GM19193 (cell line): Measurements from ENCODE around the gene VAV1.

ENCODE experiments used
- POLR2A ChIP-seq: IDR thresholded peaks from 4 replicates; pipeline ENCODE4 v1.6.1; 2011; ENCODE audit not compliant: insufficient read depth, insufficient read length; ENCODE audit errors: extremely low read depth

The VAV1 gene

DNA sequence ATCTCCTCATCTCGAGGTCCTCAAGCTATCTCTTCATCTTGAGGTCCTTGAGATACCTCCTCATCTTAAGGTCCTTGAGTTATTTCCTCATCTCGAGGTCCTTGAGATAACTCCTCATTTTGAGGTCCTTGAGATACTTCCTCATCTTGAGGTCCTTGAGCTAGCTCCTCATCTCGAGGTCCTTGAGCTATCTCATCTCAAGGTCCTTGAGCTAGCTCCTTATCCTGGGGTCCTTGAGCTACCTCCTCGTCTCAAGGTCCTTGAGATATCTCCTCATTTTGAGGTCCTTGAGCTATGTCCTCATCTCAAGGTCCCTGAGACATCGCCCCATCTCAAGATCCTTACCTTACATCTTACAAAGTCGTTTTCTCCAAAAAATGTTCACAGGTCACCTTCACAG, 18.7 kb downstream of the VAV1 start:
- TF ChIP-seq POLR2A = no peak

DNA sequence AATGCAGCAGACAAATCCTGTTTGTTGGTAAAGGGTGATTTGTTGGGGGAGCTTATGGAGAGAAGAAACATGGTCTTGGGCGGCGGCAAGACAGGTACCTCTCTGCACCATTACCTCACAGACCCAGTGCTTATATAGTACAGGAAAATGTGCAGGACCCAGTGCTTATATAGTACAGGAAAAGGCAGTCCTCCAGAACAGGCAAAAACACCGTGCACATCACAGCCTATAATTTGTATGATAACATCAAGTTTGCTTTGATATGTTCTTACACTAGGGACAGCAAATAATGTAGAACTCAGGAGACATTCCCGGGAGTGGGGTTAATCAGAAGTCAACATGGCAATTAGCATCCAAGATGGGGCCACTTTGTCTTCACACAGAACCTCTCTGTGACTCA, 20.9 kb downstream of the VAV1 start:
- TF ChIP-seq POLR2A = no peak

DNA sequence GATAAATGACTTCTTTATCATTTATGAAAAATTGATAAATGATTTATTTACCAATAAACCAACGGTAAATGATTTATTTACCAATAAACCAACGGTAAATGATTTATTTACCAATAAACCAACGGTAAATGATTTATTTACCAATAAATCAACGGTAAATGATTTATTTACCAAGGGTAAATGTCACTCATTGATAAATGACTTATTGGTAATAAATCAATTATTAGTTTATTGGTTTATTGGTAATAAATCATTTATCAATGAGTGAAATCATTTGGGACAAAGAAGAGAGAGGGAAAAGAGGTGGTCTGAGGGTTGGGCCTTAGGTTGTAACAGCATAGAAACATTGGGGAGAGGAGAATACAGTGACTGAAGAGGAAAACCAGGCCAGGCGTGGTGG, 21.5 kb downstream of the VAV1 start:
- TF ChIP-seq POLR2A = no peak

DNA sequence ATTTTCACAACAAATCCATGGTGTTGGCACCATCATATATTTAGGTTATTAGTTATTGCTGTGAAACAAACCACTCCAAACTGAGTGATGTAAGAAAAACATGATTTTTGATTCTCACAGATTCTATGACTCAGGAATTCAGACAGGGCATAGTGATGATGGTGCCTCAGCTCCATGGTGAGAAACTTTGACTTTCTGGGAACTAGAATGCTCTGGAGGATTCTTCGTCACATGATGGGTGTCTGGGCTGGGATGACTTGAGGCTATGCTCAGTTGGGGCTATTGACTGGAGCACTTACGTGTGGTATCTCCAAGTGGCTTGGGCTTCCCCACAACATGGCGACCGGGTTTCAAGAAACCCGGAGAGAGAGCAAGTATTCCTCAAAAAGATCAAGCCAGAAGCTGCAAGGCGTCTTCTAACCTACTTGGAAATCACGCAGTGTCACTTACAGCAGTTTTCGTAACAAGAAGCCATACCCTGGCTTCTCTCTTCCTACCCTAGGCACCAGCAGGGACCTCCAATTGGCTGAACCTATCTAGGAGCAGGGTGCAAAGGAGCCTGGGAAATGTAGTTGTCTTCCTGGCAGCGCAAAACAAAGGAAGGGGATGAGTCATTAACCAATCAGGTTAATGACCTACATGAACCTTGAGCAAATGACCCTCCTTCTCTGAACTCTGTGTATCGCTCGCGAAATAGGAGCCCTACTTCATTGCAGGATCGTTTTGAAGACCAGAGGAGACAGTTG, 22.4 kb downstream of the VAV1 start:
- no peak for TF ChIP-seq POLR2A

DNA sequence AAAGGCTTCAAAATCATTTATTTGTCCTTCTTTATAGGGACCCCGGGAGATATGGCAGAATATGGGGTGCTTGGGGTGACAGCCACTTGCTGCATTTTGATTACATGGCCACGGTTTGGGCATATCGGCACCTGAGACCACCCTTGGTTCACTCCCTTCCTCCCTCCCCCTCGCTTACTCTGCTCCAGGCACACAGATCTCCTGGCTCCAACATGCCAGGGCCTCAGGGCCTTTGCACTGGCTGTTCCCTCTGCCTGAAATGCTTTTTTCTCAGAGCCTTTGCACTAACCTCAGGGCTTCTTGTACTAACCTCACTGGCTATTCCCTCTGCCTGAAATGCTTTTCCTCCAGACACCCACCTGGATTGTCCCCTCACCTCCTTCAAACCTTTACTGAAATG, 23.8 kb downstream of the VAV1 start:
- TF ChIP-seq POLR2A = no peak

DNA sequence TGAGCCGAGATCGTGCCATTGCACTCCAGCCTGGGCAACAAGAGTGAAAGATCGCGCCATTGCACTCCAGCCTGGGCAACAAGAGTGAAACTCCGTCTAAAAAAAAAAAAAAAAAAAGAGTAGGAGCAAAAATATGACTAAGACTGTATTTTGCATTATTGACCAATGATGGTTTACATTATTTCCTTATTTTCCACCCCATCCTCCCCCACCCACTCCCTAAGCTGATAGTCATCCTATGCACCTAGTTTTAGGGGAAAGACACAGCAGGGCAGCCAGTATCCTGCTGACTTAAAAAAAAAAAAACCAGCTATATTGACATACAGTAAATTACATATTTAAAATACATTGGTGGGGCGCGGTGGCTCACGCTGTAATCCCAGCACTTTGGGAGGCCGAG, 25.1 kb downstream of the VAV1 start:
- no peak for TF ChIP-seq POLR2A

DNA sequence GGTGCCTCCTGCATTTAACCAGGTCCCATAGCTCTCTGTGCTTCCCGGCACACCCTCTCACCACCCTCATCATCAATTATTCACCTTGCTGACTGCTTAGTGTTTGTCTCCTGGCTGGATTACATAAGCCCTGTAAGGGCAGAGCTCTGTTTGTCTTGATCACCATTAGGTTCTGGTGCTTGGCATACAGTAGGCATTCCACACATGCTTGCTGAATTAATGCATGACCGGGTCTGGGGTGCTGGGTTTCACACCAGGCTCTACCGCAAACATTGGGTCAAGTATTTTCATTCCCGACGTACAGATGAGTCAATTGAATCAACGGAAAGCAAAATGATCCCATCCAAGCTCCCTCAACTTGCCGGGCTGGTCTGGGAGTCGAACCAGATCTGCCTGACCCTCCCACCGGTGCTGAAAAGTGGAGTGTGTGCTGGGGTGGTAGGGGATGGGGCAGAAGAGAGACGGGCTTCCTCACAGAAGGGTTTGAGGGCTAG, 28.5 kb downstream of the VAV1 start:
- TF ChIP-seq POLR2A = no peak

DNA sequence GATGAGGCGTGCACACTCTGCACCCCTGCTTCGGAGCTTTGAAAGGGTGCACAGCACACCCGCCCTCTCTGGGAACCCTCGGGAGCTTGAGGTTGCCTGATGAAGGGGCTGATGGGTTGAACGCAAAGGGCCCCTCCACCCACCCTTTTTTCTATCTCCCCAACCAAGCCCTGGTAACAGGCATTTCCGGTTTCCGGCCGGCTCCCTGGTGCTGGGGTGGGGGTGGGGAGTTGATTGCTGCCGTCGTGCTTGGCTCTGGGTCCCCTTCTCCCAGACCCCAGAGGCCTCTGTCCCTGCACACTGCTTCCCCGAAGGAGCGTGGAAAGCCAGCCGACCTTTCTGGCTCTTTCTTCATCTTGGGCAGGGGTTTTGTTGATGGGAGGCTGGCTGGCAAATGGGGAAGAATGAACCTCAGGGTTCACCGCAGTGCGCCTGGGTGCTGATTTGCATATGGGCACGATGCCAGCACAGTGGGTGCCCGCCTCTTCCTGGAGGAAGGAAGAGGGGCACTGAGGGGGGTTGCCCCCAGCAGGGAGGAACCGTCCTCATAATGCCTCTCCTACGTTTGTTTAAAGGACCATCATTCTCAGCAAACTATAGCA, 29.1 kb downstream of the VAV1 start:
- TF ChIP-seq POLR2A = peak; percentile 69

DNA sequence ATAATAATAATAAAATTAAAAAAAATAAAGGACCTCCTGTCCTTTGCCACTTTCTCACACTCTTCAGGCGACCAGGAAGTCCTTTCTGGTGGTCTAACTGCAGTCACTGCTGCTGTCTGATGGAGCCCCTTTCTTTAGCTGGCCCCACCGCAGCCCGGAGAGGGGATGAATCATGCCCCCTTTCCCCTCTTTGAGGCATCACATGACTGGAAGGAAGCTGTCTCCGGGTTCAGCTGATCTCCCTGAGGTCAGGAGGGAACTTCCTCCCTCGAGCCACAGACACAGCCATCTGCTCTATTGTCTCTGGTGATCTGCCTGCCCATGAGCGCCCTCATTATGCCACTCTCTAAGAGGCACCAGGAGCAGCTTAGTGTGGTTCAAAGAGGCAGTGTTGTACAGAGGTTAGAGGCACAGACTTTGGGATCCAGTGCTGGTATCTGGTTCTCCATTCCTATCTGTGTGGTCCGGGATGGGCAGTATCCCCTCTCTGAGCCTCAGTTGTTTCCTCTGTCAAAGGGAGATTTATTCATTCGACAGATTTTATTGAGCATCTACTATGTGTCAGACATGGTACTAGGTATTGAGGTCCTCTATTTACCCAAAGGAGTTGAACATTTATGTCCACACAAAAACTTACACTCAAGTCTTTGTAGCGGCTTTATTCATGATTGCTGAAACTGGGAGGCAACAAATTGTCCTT, 30.0 kb downstream of the VAV1 start:
- peak; percentile 53 for TF ChIP-seq POLR2A

DNA sequence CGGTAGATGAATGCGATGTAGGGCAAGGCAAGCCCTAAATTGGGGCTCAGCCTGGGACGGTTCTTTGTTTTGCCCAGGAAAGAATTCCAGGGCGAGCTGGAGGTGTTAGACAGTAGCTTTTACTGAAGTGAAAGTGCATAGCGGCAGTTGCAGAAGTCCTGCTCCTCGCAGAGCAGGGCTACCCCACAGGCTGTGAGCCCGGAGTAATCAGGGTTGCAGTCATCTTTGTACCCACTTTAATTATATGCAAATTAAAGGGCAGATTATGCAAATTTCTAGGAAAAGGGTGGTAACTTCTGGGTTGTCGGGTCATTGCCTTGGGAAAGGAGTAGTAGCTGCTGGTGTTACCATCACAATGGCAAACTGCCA, 30.5 kb downstream of the VAV1 start:
- peak; percentile 78 for TF ChIP-seq POLR2A

DNA sequence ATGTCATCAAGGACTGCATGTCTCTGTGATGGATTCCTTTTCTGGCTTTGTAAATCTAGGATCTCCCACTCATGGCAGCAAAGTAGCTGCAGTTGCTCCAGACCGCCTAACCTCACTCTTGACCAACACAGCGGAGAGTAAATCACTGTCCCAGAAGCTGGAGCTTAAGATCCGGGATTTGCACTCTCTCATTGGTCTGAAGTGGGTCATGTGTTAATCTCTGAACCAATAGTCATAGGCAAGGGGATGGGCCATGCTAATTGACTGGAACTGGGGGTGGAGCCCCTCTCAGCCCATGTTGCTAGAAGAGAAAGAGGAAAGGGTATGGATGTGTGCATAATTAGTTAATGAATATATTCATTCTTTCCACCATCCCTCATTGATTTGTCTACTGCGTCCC, 34.0 kb downstream of the VAV1 start:
- no peak for TF ChIP-seq POLR2A

DNA sequence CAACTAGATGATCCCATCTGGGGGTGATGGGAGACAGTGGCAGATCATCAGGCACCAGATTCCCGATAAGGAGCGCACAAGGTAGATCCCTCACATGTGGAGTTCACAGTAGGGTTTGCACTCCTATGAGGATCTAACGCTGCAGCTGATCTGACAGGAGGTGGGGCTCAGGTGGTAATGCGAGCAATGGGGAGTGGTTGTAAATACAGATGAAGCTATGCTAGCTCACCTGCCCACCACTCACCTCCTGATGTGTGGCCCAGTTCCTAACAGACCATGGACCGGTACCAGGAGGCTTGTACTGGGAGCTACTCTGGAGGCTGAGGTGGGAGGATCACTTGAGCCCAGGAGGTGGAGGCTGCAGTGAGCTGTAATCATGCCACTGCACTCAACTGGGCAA, 34.8 kb downstream of the VAV1 start:
- TF ChIP-seq POLR2A = no peak

DNA sequence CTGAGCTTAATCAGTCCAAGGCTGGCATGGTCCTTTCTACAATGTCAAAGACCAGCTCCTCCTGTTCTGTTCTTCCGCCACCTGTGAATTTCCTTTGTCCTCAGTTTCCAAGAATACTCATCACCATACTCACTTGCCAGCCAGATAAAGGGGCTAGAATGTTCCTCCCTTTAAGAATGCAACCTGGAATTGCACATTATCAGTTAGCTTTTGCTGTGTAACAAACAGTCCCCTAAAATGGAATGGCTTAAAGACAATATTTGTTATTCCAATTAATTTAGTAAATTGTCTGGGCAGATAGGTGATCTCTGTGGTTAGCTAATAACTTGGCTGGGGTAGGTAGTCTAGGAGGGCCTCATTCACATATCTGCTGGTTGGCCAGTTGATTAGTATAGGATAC, 36.0 kb downstream of the VAV1 start:
- TF ChIP-seq POLR2A = no peak

DNA sequence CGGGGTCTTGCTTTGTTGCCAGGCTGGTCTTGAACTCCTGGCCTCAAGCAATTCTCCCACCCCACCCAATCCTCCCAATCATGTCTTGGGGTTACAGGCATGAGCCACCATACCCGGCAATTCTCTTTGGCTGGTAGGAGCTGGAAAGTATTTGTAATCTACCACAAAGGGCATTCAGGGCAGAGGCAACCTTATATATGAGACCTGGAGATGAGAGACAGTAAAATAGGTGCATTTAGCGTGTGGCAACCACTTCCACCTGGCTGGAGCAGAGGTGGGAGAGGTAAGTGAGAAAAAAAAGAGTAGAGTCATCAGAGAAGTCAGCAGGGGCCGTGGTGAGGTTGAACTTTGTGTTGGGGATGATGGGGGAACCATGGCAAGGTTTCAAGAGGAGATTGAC, 36.8 kb downstream of the VAV1 start:
- no peak for TF ChIP-seq POLR2A

DNA sequence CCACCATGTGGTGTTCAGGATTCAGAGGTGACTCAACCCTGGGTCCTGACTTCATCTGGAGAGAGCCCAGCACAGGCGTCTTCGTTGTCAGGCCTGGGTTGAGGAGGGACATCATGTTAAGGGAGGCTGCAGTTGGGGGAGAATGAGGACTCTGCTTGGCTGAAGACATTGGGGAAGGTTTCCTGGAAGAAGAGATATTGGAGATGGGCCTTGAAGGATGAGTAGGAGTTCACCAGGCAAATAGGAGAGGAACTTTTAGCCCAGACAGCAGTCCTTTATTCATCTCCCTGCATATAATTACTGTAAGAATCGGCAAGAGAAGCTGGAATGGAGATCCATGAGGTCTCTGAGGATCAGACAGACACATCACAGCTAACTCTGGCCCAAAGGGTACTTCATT, 38.9 kb downstream of the VAV1 start:
- no peak for TF ChIP-seq POLR2A

DNA sequence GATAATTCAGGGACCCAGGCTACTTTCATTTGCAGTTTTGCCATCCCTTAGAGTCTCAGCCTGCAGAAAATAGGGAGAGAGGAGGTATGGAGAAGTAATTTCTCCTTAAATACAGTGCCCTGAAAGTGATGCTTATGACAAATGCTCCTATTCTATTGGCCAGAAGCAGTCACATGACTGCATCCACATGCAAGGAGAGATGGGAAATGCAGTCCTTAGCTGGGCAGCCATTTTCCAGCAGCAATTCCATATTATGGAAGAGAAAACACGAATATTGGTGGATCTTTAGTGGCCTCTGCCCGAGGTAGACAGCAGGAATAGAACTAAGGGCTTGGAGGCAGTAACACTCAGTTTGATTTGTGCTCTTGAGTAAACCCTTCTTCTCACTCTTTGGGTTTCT, 39.4 kb downstream of the VAV1 start:
- no peak for TF ChIP-seq POLR2A

DNA sequence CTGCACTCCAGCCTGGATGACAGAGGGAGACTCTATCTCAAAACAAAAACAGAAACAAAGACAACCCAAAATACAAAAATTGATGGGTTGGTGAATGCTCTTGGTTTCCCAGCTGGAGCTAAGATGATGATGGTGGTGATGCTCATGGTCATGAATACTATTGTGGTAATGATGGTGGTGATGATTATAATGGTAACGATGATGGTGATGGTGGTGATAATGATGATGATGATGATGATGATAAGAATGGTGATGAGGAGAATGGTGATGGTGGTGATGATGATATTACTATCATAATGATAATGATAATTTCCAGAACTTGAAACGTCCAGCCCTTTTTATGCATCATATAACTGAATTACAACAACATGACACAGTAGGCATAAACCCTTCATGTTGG, 40.1 kb downstream of the VAV1 start:
- TF ChIP-seq POLR2A = no peak

DNA sequence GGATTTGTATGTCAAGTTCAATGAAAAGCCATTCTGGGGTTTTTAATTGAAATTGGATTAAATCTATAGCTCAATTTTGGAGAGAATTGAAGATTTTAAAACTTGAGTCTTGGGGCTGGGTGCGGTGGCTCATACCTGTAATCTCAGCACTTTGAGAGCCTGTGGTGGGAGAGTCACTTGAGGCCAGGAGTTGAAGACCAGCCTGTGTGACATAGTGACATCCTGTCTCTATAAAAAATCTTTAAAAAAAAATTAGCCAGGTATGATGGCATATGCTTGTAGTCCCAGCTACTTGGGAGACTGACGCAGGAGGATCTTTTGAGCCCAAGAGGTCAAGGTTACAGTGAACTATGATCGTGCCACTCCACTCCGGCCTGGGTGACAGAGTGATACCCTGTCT, 41.2 kb downstream of the VAV1 start:
- TF ChIP-seq POLR2A = no peak
